H1 (cell line): ENCODE data around the gene COL5A2. TPM values are rescaled to one million over a fixed set of nuclear protein-coding genes. Genes with fewer than 3 reads are reported as not detected.

Experiments used
- CTCF ChIA-PET: fragments of 300-600 bp; sonication (Branson Sonifier 250); formaldehyde crosslinking; loops from one replicate; lab custom pipeline; 2021; ENCODE audit not compliant: partially characterized antibody; lab: Charles Lee
- POLR2A ChIA-PET: fragments of 300-600 bp; sonication (Branson Sonifier 250); formaldehyde crosslinking; loops from one replicate; lab custom pipeline; 2021; ENCODE audit warnings: inconsistent platforms; ENCODE audit not compliant: partially characterized antibody; lab: Charles Lee
- DNase-seq, 2 experiments: peaks; one replicate each; pipeline versions ENCODE4 v3.0.0 to v3.0.0-alpha.2; 2010 to 2022; ENCODE audit warnings: low spot score in 2 of 2, low read depth in 1 of 2, mixed read lengths in 1 of 2
- FAIRE-seq: peaks from 2 replicates; lab custom pipeline; 2011; peaks lifted over from hg19 to GRCh38; lab: Jason Lieb, UNC
- H2AFZ ChIP-seq: 2 replicates; pipeline ENCODE4 v1.8.1; 2012; ENCODE audit warnings: low read length, inconsistent platforms
- H2AK5ac ChIP-seq: 2 replicates; pipeline ENCODE4 v1.6.1; 2013; ENCODE audit warnings: low read depth, low read length
- H2BK120ac ChIP-seq: replicated peaks from 2 replicates; pipeline ENCODE3; 2013; ENCODE audit warnings: low read depth, low read length, inconsistent platforms
- H2BK12ac ChIP-seq: 2 replicates; pipeline ENCODE4 v1.6.1; 2013; ENCODE audit warnings: low read depth, low read length
- H2BK15ac ChIP-seq: 2 replicates; pipeline ENCODE4 v1.6.1; 2013; ENCODE audit warnings: low read length
- H2BK20ac ChIP-seq: 2 replicates; pipeline ENCODE4 v1.6.1; 2013; ENCODE audit warnings: low read length
- H2BK5ac ChIP-seq: 2 replicates; pipeline ENCODE4 v1.6.1; 2013; ENCODE audit warnings: low read depth, low read length
- H3K14ac ChIP-seq: 2 replicates; pipeline ENCODE4 v1.6.1; 2013; ENCODE audit warnings: inconsistent platforms; ENCODE audit not compliant: insufficient read length
- H3K18ac ChIP-seq: 2 replicates; pipeline ENCODE4 v1.6.1; 2013; ENCODE audit warnings: low read length; ENCODE audit errors: extremely low read depth
- H3K23ac ChIP-seq: 2 replicates; pipeline ENCODE4 v1.6.1; 2013; ENCODE audit warnings: inconsistent platforms; ENCODE audit not compliant: insufficient read length
- H3K23me2 ChIP-seq: 2 replicates; pipeline ENCODE4 v1.6.1; 2013; ENCODE audit warnings: low read depth, low read length
- H3K27ac ChIP-seq: 2 replicates; pipeline ENCODE4 v1.6.1; 2011; ENCODE audit warnings: low read depth, low read length, inconsistent platforms
- H3K27me3 ChIP-seq, 4 experiments: replicated peaks in 1 of 4; 1 replicate in 1 of 4; 2 replicates in 3 of 4; pipeline versions ENCODE4 v1.6.1 to v1.8.1; 2011 to 2013; ENCODE audit warnings: low read length in 3 of 4, mild to moderate bottlenecking in 3 of 4, inconsistent platforms in 2 of 4, mixed read lengths in 2 of 4, moderate library complexity in 1 of 4; ENCODE audit not compliant: control insufficient read depth in 3 of 4, insufficient read depth in 3 of 4; ENCODE audit errors: extremely low read depth in 1 of 4
- H3K36me3 ChIP-seq, 4 experiments: 2 replicates each; pipeline versions ENCODE4 v1.6.1 to v1.8.1; 2011 to 2013; ENCODE audit warnings: mild to moderate bottlenecking in 4 of 4, low read length in 3 of 4, moderate library complexity in 2 of 4, control low read depth in 1 of 4, inconsistent platforms in 1 of 4; ENCODE audit not compliant: insufficient read depth in 4 of 4, control insufficient read depth in 2 of 4
- H3K4ac ChIP-seq: replicated peaks from 2 replicates; pipeline ENCODE3; 2013; ENCODE audit warnings: low read length, low read depth, mixed read lengths, inconsistent platforms; ENCODE audit not compliant: insufficient read length
- H3K4me1 ChIP-seq, 4 experiments: replicated peaks in 1 of 4; 1 replicate in 1 of 4; 2 replicates in 3 of 4; pipeline versions ENCODE4 v1.6.1 to v1.8.1; 2011 to 2013; ENCODE audit warnings: low read length in 3 of 4, inconsistent platforms in 2 of 4, mixed read lengths in 1 of 4; ENCODE audit not compliant: insufficient read depth in 4 of 4, control insufficient read depth in 3 of 4
- H3K4me2 ChIP-seq, 2 experiments: 2 replicates each; pipeline versions ENCODE4 v1.6.1 to v1.8.1; 2011 to 2013; ENCODE audit warnings: low read depth in 2 of 2, low read length in 2 of 2, control low read depth in 1 of 2, inconsistent platforms in 1 of 2, mild to moderate bottlenecking in 1 of 2; ENCODE audit not compliant: insufficient read depth in 1 of 2
- H3K4me3 ChIP-seq, 4 experiments: fragments of 200-600, 300-600 bp in 1 of 4; sonication (generic), shearing (Covaris generic), sonication (Bioruptor Twin) in 1 of 4; 2 replicates each; pipeline versions ENCODE4 v1.5.1 to v1.8.1; 2011 to 2016; ENCODE audit warnings: low read length in 4 of 4, low read depth in 3 of 4, control low read depth in 2 of 4, inconsistent platforms in 2 of 4, mild to moderate bottlenecking in 2 of 4, mixed read lengths in 1 of 4, moderate library complexity in 1 of 4; ENCODE audit not compliant: insufficient read depth in 2 of 4; ENCODE audit errors: extremely low read depth in 1 of 4
- H3K56ac ChIP-seq: replicated peaks from 2 replicates; pipeline ENCODE3; 2013; ENCODE audit warnings: low read depth, mild to moderate bottlenecking, mixed read lengths, low read length, inconsistent platforms; ENCODE audit not compliant: insufficient read length
- H3K79me1 ChIP-seq: 2 replicates; pipeline ENCODE4 v1.6.1; 2013; ENCODE audit warnings: low read depth, low read length, control low read depth
- H3K79me2 ChIP-seq, 2 experiments: 2 replicates each; pipeline versions ENCODE4 v1.6.1 to v1.8.1; 2012 to 2013; ENCODE audit warnings: low read length in 2 of 2, mild to moderate bottlenecking in 2 of 2, inconsistent platforms in 1 of 2; ENCODE audit not compliant: insufficient read depth in 2 of 2, control insufficient read depth in 1 of 2
- H3K9ac ChIP-seq, 4 experiments: replicated peaks in 1 of 4; 1 replicate in 1 of 4; 2 replicates in 3 of 4; pipeline versions ENCODE4 v1.6.1 to v1.8.1; 2011 to 2013; ENCODE audit warnings: low read depth in 3 of 4, low read length in 3 of 4, control low read depth in 2 of 4, mild to moderate bottlenecking in 2 of 4, moderate library complexity in 2 of 4, inconsistent platforms in 1 of 4; ENCODE audit errors: extremely low read depth in 1 of 4
- H3K9me3 ChIP-seq, 2 experiments: 2 replicates each; pipeline versions ENCODE4 v1.6.1 to v1.8.1; 2012 to 2013; ENCODE audit warnings: mild to moderate bottlenecking in 2 of 2, moderate library complexity in 2 of 2, control low read depth in 1 of 2, inconsistent platforms in 1 of 2, low read depth in 1 of 2, low read length in 1 of 2, mixed read lengths in 1 of 2; ENCODE audit not compliant: insufficient read depth in 2 of 2
- H4K20me1 ChIP-seq, 2 experiments: replicated peaks in 1 of 2; 2 replicates each; pipeline versions ENCODE3 to v1.8.1; 2011 to 2013; ENCODE audit warnings: inconsistent platforms in 2 of 2, low read length in 2 of 2, mild to moderate bottlenecking in 1 of 2; ENCODE audit not compliant: insufficient read depth in 2 of 2, control insufficient read depth in 1 of 2
- H4K5ac ChIP-seq: 2 replicates; pipeline ENCODE4 v1.6.1; 2013; ENCODE audit warnings: low read length, low read depth, mixed read lengths, inconsistent platforms; ENCODE audit not compliant: insufficient read length
- H4K8ac ChIP-seq: 2 replicates; pipeline ENCODE4 v1.8.0; 2013; ENCODE audit warnings: mild to moderate bottlenecking, moderate library complexity, low read length, inconsistent platforms; ENCODE audit not compliant: insufficient read depth; ENCODE audit errors: extremely low read depth
- H4K91ac ChIP-seq: replicated peaks from 2 replicates; pipeline ENCODE3; 2013; ENCODE audit warnings: low read length, mixed read lengths, inconsistent platforms; ENCODE audit not compliant: insufficient read length
- BCL11A ChIP-seq, 2 experiments: IDR thresholded peaks; one replicate each; pipeline ENCODE4 v1.6.1; 2011; ENCODE audit warnings: low read depth in 2 of 2, low read length in 2 of 2, mild to moderate bottlenecking in 2 of 2
- CBX5 ChIP-seq: fragments of 300-800, 300-1000 bp; sonication (generic); IDR thresholded peaks from 2 replicates; pipeline ENCODE4 v1.7.1; 2016; ENCODE audit warnings: antibody characterized with exemption, low read length, low read depth
- CHD1 ChIP-seq: IDR thresholded peaks from 2 replicates; pipeline ENCODE4 v1.6.1; 2012; ENCODE audit warnings: low read depth, low read length, improper control_type of control experiment
- E2F6 ChIP-seq: IDR thresholded peaks from 2 replicates; pipeline ENCODE4 v1.6.1; 2012; ENCODE audit warnings: inconsistent platforms
- EZH2 ChIP-seq: fragments of 200-600 bp; sonication (generic); IDR thresholded peaks from 2 replicates; pipeline ENCODE4 v1.7.1; 2012; ENCODE audit warnings: low read depth, mild to moderate bottlenecking, moderate library complexity, low read length, inconsistent platforms; ENCODE audit not compliant: severe bottlenecking
- KDM1A ChIP-seq: fragments of 200-600, 300-600 bp; sonication (generic); IDR thresholded peaks from 2 replicates; pipeline ENCODE4 v1.7.1; 2016; ENCODE audit warnings: mild to moderate bottlenecking, low read length, borderline replicate concordance
- MAFK ChIP-seq: IDR thresholded peaks from 2 replicates; pipeline ENCODE4 v1.6.1; 2012; ENCODE audit warnings: low read depth, mild to moderate bottlenecking, improper control_type of control experiment, low read length
- RNF2 ChIP-seq: fragments of 200-900, 300-1000 bp; sonication (generic); IDR thresholded peaks from 2 replicates; pipeline ENCODE4 v1.7.1; 2016; ENCODE audit warnings: borderline replicate concordance, low read depth, mild to moderate bottlenecking, antibody characterized with exemption, low read length; ENCODE audit not compliant: poor library complexity, severe bottlenecking; ENCODE audit errors: missing control alignments
- SIRT6 ChIP-seq: IDR thresholded peaks from one replicate; pipeline ENCODE4 v1.7.1; 2012; ENCODE audit warnings: low read length, inconsistent platforms
- SRF ChIP-seq: IDR thresholded peaks from 2 replicates; pipeline ENCODE4 v1.6.1; 2011; ENCODE audit warnings: mild to moderate bottlenecking, low read depth, low read length, moderate library complexity
- YY1 ChIP-seq: IDR thresholded peaks from 2 replicates; pipeline ENCODE4 v1.6.1; 2011; ENCODE audit warnings: low read depth, mild to moderate bottlenecking, low read length
- ZNF274 ChIP-seq: IDR thresholded peaks from 2 replicates; pipeline ENCODE4 v1.7.0; 2012; ENCODE audit warnings: low read length, borderline replicate concordance; ENCODE audit errors: extremely low read depth
- polyA plus RNA-seq, 7 experiments: library from polyadenylated mRNA; depleted of rRNA in 3 of 7; stranded (reverse) in 5 of 7; unstranded in 2 of 7; fragments of >200 nt in 5 of 7; fragments of 200-250 nt in 2 of 7; gene quantifications; 1 replicate in 5 of 7; 2 replicates in 1 of 7; 4 replicates in 1 of 7; pipeline versions ENCODE4 v1.2.1 to v1.2.3, GENCODE V29; 2011 to 2013; ENCODE audit warnings: missing spikeins in 2 of 7, mixed read lengths in 2 of 7
- total RNA-seq: library from RNA; stranded (reverse); fragmentation: NEBNext Ultra II Directional; extraction: Animal tissue kit (Norgen Biotek cat#: 25700); gene quantifications from 2 replicates; pipeline ENCODE4 v1.2.1, GENCODE V29; 2021

Gene COL5A2
- total and polyA plus RNA-seq, 2 of the 8 experiments (the other 6 are each of a cell fraction or from before 2014, with no cell fraction given): 4.7 to 24.2 TPM

- no peak overlapping the region for H3K4me2 ChIP-seq
- H2AFZ ChIP-seq: no peak overlapping the region
- no peak overlapping the region for H3K4ac ChIP-seq
- H3K9me3 ChIP-seq: no peaks in the 10 kb centered on the region
- no peak overlapping the region for H3K9ac ChIP-seq
- no peak overlapping the region for H4K5ac ChIP-seq
- no peak overlapping the region for H2BK120ac ChIP-seq
- no peak overlapping the region for H2BK20ac ChIP-seq
- H3K27ac ChIP-seq: no peak overlapping the region
- POLR2A ChIA-PET: no interaction called here
- no peak overlapping the region for H3K14ac ChIP-seq
- no peaks in the 10 kb centered on the region for H3K36me3 ChIP-seq
- H3K79me2 ChIP-seq: no peaks in the 10 kb centered on the region
- H3K23me2 ChIP-seq: no peaks in the 10 kb centered on the region
- FAIRE-seq (no peak), DNase-seq (no peak)
- no peak overlapping the region for H3K23ac ChIP-seq
- CTCF ChIA-PET: interaction anchor here (1.4 kb wide), 1 partner anchor 14 kb away, joined by 3 read pairs; no protein-coding TSS in a partner anchor
- no peaks in the 10 kb centered on the region for H3K79me1 ChIP-seq
- H4K91ac ChIP-seq: no peak overlapping the region
- no peak overlapping the region for H3K56ac ChIP-seq
- H3K4me3 ChIP-seq: no peak overlapping the region
- H3K27me3 ChIP-seq: no peaks in the 10 kb centered on the region
- H2AK5ac ChIP-seq: no peak overlapping the region
- no peak overlapping the region for H4K8ac ChIP-seq
- H2BK12ac ChIP-seq: no peak overlapping the region
- TF ChIP-seq RNF2 (no peak), YY1 (no peak), SIRT6 (no peak), ZNF274 (no peak), BCL11A (IDR thresholded peaks at IDR 0.05; ENCODE audit: low read depth in 2 of 2, low read length in 2 of 2) (no peak), EZH2 (no peak), CHD1 (no peak), E2F6 (no peak), MAFK (no peak), CBX5 (no peak), KDM1A (no peak), SRF (no peak)
- H4K20me1 ChIP-seq: no peaks in the 10 kb centered on the region
- H2BK15ac ChIP-seq: no peak overlapping the region
- peaks cover 0 to 7% (median 0%) of the 10 kb centered on the region in 4 experiments; a peak in 2 of 7 replicates for H3K4me1 ChIP-seq
- no peak overlapping the region for H2BK5ac ChIP-seq
- H3K18ac ChIP-seq: no peak overlapping the region
These were observed 160.9 kb downstream of the COL5A2 start for GRCh38 chr2:189018631-189019030.
